Progenitor cell of endocrine pancreas (in vitro differentiated cells): Measurements from ENCODE around the gene SNAP47. TPM values are rescaled to one million over a fixed set of nuclear protein-coding genes. Genes with fewer than 3 reads are reported as not detected.

Experiments
- DNase-seq: peaks from one replicate; pipeline ENCODE4 v3.0.0; 2021; ENCODE audit warnings: low spot score; ENCODE audit not compliant: unreplicated experiment
- H3K27ac Mint-ChIP-seq: 2 replicates; pipeline ENCODE4 v1.8.0; 2021; ENCODE audit warnings: mild to moderate bottlenecking, moderate library complexity, mixed read lengths
- H3K27me3 Mint-ChIP-seq: 2 replicates; pipeline ENCODE4 v1.8.0; 2021; ENCODE audit warnings: mixed read lengths
- H3K36me3 Mint-ChIP-seq: 2 replicates; pipeline ENCODE4 v1.8.0; 2022; ENCODE audit warnings: mixed read lengths; ENCODE audit not compliant: insufficient read depth
- H3K4me1 Mint-ChIP-seq: 2 replicates; pipeline ENCODE4 v1.8.0; 2021; ENCODE audit warnings: low read depth, mixed read lengths
- H3K4me3 Mint-ChIP-seq: 2 replicates; pipeline ENCODE4 v1.8.0; 2021; ENCODE audit warnings: low read depth, mild to moderate bottlenecking, moderate library complexity, mixed read lengths
- H3K9me3 Mint-ChIP-seq: 2 replicates; pipeline ENCODE4 v1.8.0; 2021; ENCODE audit warnings: low read depth, mixed read lengths
- total RNA-seq: library from RNA; stranded (reverse); gene quantifications from 2 replicates; pipeline ENCODE4 v1.2.1, GENCODE V29; 2021
- TF ChIP-seq, protein P1 (sequence below): fragments of 200-600 bp; sonication (generic); IDR thresholded peaks from one replicate; pipeline ENCODE4 v1.5.0; 2021; ENCODE audit warnings: antibody characterized with exemption, mild to moderate bottlenecking; ENCODE audit not compliant: unreplicated experiment

SNAP47 gene
- total RNA-seq, 1 donor from 2014 or later: 39.6 TPM

DNA sequence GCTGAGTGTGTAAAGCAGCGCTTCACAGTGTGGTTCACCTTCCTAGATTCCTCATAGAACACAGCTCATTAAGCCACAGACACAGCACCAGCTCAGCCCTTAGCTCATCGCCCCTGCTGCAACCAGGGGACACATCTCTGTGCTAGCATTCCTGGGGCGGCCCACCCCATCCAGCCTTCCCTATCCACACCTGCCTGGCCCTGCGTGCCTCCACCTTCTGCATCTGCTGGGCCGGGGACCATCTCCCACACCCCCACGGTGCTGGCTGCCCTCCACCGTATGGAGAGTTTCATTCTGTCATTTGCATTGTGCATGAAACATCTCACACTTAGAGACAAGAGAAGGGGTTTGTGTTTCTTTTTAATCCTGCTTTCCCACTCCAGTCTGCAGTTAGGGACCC is 44.5 kb downstream of the SNAP47 start:
- no peak for DNase-seq
- peaks cover 4% of the 10 kb centered on the region for H3K36me3 Mint-ChIP-seq
- H3K4me3 Mint-ChIP-seq: no peak overlapping the region
- no peaks in the 10 kb centered on the region for H3K4me1 Mint-ChIP-seq
- H3K9me3 Mint-ChIP-seq: no peaks in the 10 kb centered on the region
- peaks cover 7% of the 10 kb centered on the region for H3K27me3 Mint-ChIP-seq
- TF ChIP-seq, protein P1, sequence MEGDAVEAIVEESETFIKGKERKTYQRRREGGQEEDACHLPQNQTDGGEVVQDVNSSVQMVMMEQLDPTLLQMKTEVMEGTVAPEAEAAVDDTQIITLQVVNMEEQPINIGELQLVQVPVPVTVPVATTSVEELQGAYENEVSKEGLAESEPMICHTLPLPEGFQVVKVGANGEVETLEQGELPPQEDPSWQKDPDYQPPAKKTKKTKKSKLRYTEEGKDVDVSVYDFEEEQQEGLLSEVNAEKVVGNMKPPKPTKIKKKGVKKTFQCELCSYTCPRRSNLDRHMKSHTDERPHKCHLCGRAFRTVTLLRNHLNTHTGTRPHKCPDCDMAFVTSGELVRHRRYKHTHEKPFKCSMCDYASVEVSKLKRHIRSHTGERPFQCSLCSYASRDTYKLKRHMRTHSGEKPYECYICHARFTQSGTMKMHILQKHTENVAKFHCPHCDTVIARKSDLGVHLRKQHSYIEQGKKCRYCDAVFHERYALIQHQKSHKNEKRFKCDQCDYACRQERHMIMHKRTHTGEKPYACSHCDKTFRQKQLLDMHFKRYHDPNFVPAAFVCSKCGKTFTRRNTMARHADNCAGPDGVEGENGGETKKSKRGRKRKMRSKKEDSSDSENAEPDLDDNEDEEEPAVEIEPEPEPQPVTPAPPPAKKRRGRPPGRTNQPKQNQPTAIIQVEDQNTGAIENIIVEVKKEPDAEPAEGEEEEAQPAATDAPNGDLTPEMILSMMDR: no peak
- H3K27ac Mint-ChIP-seq: no peak overlapping the region

DNA sequence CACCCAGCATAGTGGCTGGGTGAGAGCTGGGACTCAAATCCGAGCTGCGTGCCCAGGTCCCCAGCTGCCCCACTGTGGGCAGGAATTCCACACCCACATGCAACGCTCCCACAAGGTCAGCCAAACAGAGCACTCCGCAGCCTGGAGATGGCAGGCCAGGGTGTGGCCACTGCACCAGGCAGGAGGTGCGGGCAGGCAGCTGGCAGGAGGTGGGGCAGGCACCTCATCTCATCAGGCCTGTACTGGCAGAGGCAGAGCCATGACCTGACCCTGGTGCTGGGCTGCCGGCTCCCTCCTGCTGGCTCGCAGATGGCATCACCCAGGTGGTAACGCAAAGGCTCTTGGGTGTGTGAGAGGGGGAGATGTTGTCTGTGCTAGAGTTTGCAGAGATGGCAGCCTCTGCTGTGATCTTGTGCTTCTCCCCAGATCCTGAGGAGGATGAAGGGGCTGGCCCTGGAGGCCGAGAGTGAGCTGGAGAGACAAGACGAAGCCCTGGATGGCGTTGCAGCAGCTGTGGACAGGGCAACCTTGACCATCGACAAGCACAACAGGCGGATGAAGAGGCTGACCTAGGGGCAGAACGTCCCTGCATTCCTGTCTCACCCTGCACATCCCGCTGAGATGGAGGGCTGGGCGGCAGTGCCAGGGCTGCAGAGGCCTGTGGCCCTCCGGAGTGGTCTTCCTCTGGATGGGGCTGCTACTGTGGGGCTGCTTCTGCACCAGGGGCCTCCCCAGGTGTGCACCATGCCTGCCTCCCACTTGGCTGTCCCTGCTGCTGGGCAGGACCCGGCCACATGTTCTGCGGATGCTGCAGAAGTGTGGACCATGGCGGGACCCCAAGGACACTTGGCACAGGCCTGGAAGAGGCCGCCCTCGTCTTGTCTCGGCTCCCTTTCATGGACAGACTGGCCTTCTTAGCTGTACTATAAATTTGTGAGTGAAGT is 45.1 kb downstream of the SNAP47 start:
- peaks cover 12% of the 10 kb centered on the region for H3K27me3 Mint-ChIP-seq
- peak overlapping the region; percentile 69 for H3K27ac Mint-ChIP-seq
- H3K9me3 Mint-ChIP-seq: no peaks in the 10 kb centered on the region
- peaks cover 4% of the 10 kb centered on the region for H3K36me3 Mint-ChIP-seq
- H3K4me3 Mint-ChIP-seq: no peak overlapping the region
- TF ChIP-seq, protein P1: no peak
- DNase-seq: no peak
- H3K4me1 Mint-ChIP-seq: no peaks in the 10 kb centered on the region

DNA sequence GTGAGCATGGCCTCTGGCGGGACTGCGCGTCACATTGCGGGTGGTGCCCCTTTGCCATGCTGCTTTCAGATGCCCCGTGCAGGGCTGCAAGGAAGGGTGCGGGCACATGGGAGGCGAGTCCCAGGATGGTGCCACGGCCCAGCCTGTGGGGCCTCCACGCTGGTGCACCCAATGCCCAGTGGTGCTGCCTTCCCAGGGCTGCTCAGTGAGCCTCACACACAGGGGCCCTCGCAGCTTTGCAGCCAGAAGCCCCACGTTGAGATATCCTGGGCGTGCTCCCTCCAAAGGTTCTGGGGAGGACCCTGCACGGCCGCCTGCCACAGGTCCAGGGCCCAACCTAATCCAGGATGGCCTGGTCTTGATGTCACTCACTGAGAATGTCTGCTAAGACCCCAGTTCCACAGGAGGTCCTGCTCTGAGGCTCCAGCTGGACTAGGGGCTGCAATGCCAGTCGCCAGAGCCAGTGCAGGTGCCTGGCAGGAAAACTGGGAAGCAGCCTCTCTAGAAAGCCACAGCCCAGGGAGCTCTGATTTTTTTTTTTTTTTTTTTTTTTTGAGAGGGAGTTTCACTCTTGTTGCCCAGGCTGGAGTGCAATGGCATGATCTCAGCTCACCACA is 46.2 kb downstream of the SNAP47 start:
- TF ChIP-seq, protein P1: no peak

DNA sequence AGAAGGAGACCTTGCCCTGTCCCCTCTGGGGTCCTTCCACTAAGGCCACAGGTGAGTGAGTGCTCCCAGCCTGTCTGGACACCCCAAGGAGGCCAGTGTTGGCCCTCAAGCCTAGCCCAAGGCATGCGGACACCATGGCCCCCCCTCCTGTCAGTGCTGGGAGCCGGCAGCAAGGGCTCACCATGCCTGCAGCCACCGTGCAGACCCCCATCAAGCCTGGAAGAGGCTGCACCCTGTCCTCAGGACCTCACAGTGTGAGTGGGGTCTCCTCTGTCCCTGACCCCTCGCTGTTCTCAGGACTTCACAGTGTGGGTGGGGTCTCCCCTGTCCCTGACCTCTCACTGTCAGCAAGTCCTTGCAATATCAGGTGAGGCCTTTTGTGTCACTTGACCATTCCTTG is 47.0 kb downstream of the SNAP47 start:
- Mint-ChIP-seq H3K9me3 (no peaks in the 10 kb centered on the region), H3K4me1 (peaks cover 4% of the 10 kb centered on the region), H3K27ac (no peak overlapping the region), H3K36me3 (peaks cover 4% of the 10 kb centered on the region), H3K27me3 (peaks cover 28% of the 10 kb centered on the region), H3K4me3 (no peak overlapping the region)
- TF ChIP-seq, protein P1: no peak
- no peak for DNase-seq

More for the DNA sequence above, 46.2 kb downstream of the SNAP47 start:
- no peak overlapping the region for H3K27ac Mint-ChIP-seq
- no peak overlapping the region for H3K4me3 Mint-ChIP-seq
- H3K9me3 Mint-ChIP-seq: no peaks in the 10 kb centered on the region
- no peak for DNase-seq
- peaks cover 22% of the 10 kb centered on the region for H3K27me3 Mint-ChIP-seq
- H3K36me3 Mint-ChIP-seq: peaks cover 4% of the 10 kb centered on the region
- no peaks in the 10 kb centered on the region for H3K4me1 Mint-ChIP-seq

DNA sequence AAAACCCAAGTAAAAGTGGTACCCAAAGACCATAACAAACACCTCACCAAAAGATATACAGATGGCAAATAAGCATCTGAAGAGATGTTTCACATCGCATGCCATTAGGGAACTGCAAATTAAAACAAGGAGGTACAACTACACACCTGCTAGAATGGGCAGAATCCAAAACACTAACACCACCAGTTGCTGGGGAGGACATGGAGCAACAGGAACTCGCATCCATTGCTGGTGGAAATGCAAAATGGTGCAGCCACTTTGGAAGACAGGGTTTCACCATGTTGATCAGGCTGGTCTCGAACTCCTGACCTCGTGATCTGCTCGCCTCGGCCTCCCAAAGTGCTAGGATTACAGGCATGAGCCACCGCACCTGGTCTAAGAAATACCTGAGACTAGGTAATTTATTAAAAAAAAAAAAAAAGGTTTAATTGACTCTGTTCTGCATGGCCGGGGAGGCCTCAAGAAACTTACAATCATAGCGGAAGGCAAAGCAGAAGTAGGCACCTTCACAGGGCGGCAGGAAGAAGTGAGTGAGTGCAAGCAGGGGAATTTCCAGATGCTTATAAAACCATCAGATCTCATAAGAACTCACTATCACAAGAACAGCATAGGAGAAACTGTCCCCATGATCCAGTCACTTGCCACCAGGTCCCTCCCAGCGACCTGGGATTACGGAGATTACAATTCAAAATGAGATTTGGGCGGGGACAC is 50.0 kb downstream of the SNAP47 start:
- H3K27ac Mint-ChIP-seq: no peak overlapping the region
- H3K27me3 Mint-ChIP-seq: peaks cover 46% of the 10 kb centered on the region
- TF ChIP-seq, protein P1: no peak
- no peak for DNase-seq
- no peak overlapping the region for H3K4me3 Mint-ChIP-seq
- peaks cover 5% of the 10 kb centered on the region for H3K4me1 Mint-ChIP-seq
- H3K36me3 Mint-ChIP-seq: peaks cover 4% of the 10 kb centered on the region
- no peaks in the 10 kb centered on the region for H3K9me3 Mint-ChIP-seq
